Ecto neural progenitor cell (in vitro differentiated cells): ENCODE measurements around the gene MSL3B.
A peak's percentile ranks its signal among the peaks of the same experiment; 100 is the strongest.

Experiments used
- DNase-seq: peaks from one replicate; pipeline ENCODE4 v3.0.0-alpha.2; 2018; ENCODE audit warnings: low spot score

Gene MSL3B

GRCh38 chr2:233852056-233852455 lies 16.1 kb downstream of the MSL3B start:
- no peak for DNase-seq

GRCh38 chr2:233851169-233851568 lies 17.0 kb downstream of the MSL3B start:
- DNase-seq: no peak

GRCh38 chr2:233850745-233851144 lies 17.4 kb downstream of the MSL3B start:
- no peak for DNase-seq

GRCh38 chr2:233849607-233850271 lies 18.4 kb downstream of the MSL3B start:
- no peak for DNase-seq

GRCh38 chr2:233848276-233848675 lies 19.9 kb downstream of the MSL3B start:
- DNase-seq: no peak

GRCh38 chr2:233847248-233847898 lies 20.8 kb downstream of the MSL3B start:
- DNase-seq: no peak

GRCh38 chr2:233846387-233847247 lies 21.6 kb downstream of the MSL3B start:
- DNase-seq: no peak

- DNase-seq: no peak
Measured at GRCh38 chr2:233845301-233846060, 22.7 kb downstream of the MSL3B start.

GRCh38 chr2:233844836-233845235 lies 23.4 kb downstream of the MSL3B start:
- DNase-seq: no peak

GRCh38 chr2:233844064-233844807 lies 23.9 kb downstream of the MSL3B start:
- no peak for DNase-seq

GRCh38 chr2:233841183-233841582 lies 27.0 kb downstream of the MSL3B start:
- no peak for DNase-seq

- no peak for DNase-seq
Measured at GRCh38 chr2:233840520-233840919, 27.7 kb downstream of the MSL3B start.

- DNase-seq: no peak
Measured at GRCh38 chr2:233839447-233839820, 28.8 kb downstream of the MSL3B start.

GRCh38 chr2:233838726-233839446 lies 29.3 kb downstream of the MSL3B start:
- no peak for DNase-seq

- DNase-seq: no peak
Measured at GRCh38 chr2:233838251-233838650, 29.9 kb downstream of the MSL3B start.

GRCh38 chr2:233837694-233838229 lies 30.4 kb downstream of the MSL3B start:
- no peak for DNase-seq

- no peak for DNase-seq
Measured at GRCh38 chr2:233836359-233836758, 31.8 kb downstream of the MSL3B start.

GRCh38 chr2:233835230-233836186 lies 32.7 kb downstream of the MSL3B start:
- DNase-seq: no peak

GRCh38 chr2:233833345-233833744 lies 34.8 kb downstream of the MSL3B start:
- peak; percentile 33 for DNase-seq
